H1 (cell line): ENCODE measurements around the gene OSM. TPM values are rescaled to one million over a fixed set of nuclear protein-coding genes. Genes with fewer than 3 reads are reported as not detected.

Experiments
- CBX5 ChIP-seq: fragments of 300-800, 300-1000 bp; sonication (generic); IDR thresholded peaks from 2 replicates; pipeline ENCODE4 v1.7.1; 2016; ENCODE audit warnings: antibody characterized with exemption, low read length, low read depth
- PHF8 ChIP-seq: fragments of 200-600 bp; sonication (generic); conservative IDR thresholded peaks from 2 replicates; pipeline ENCODE4 v1.7.1; 2012; ENCODE audit warnings: low read depth, mild to moderate bottlenecking, inconsistent platforms, low read length, moderate library complexity
- POLR2A ChIP-seq, 2 experiments: IDR thresholded peaks; 1 replicate in 1 of 2; 2 replicates in 1 of 2; pipeline ENCODE4 v1.6.1; 2011; ENCODE audit warnings: low read depth in 2 of 2, low read length in 2 of 2, mild to moderate bottlenecking in 2 of 2; ENCODE audit errors: control extremely low read depth in 1 of 2
- POLR2AphosphoS5 ChIP-seq: IDR thresholded peaks from 2 replicates; pipeline ENCODE4 v1.6.1; 2011; ENCODE audit warnings: low read depth, low read length
- RXRA ChIP-seq: IDR thresholded peaks from 2 replicates; pipeline ENCODE4 v1.6.1; 2011; ENCODE audit warnings: low read depth, mild to moderate bottlenecking, low read length, moderate library complexity; ENCODE audit not compliant: insufficient read depth
- SIN3A ChIP-seq, 2 experiments: IDR thresholded peaks in 1 of 2; conservative IDR thresholded peaks in 1 of 2; 2 replicates each; pipeline ENCODE4 v1.6.1; 2011 to 2012; ENCODE audit warnings: low read length in 2 of 2, improper control_type of control experiment in 1 of 2, low read depth in 1 of 2, mild to moderate bottlenecking in 1 of 2
- polyA plus RNA-seq, 7 experiments: library from polyadenylated mRNA; depleted of rRNA in 3 of 7; stranded (reverse) in 5 of 7; unstranded in 2 of 7; fragments of >200 nt in 5 of 7; fragments of 200-250 nt in 2 of 7; gene quantifications; 1 replicate in 5 of 7; 2 replicates in 1 of 7; 4 replicates in 1 of 7; pipeline versions ENCODE4 v1.2.1 to v1.2.3, GENCODE V29; 2011 to 2013; ENCODE audit warnings: missing spikeins in 2 of 7, mixed read lengths in 2 of 7
- total RNA-seq: library from RNA; stranded (reverse); fragmentation: NEBNext Ultra II Directional; extraction: Animal tissue kit (Norgen Biotek cat#: 25700); gene quantifications from 2 replicates; pipeline ENCODE4 v1.2.1, GENCODE V29; 2021
- TF ChIP-seq, protein P1 (sequence below): fragments of 300-600 bp; sonication (generic); IDR thresholded peaks from 2 replicates; pipeline ENCODE4 v1.7.1; 2012; ENCODE audit warnings: low read length, moderate library complexity, mild to moderate bottlenecking, inconsistent platforms; ENCODE audit not compliant: insufficient replicate concordance
- TF ChIP-seq, protein P2 (sequence below): IDR thresholded peaks from 2 replicates; pipeline ENCODE4 v1.6.1; 2012; ENCODE audit warnings: inconsistent platforms

The OSM gene
- total and polyA plus RNA-seq, 2 of the 8 experiments (the other 6 are each of a cell fraction or from before 2014, with no cell fraction given), result not detected

DNA sequence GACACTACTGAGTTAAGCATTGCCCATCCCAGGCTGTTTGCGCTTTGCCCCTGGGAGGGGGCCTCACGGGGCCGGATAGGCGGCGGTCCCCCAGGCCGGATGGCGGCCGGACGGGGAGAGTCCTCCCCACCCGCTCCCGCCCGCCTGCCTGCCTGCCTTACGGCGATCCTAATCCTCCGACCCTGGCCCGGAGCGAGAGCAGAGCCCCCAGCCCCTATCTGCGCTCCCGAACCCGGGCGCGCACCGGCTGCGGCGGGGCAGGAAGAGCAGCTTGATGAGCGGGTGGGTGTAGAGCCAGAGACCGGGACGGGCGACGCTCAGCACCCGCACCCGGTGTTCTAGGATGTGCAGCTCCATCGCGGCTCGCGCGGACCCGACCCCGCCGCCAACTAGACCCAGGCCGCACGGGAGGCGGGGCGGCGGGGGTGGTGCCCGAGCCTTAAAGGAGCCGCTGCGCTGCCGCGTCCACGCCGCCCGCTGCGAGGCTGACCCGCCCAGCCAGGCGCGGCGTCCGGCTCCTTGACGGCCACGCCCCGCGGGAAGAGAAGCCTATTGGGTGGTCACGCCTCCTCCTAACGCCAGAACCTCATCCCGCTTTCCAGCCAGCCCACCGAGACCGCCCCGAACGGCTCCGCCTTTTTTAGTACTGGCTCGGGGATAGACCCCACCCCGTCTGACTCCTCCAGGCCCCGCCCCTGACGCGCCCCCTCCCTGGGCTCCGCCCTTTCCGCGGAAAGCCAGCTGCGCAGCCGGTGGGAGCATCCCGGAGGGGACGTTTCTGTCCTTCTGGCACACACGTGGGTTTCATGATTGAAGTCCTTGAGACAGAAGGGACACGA, 22.7 kb upstream of the OSM start, which contains the start of gene CASTOR1 (continued):
- TF ChIP-seq POLR2A (IDR thresholded peaks at IDR 0.05; ENCODE audit: control extremely low read depth in 1 of 2, low read depth in 2 of 2, low read length in 2 of 2) (peak in 1 of 2 experiments; percentile 45; a peak in 1 of 3 replicates), PHF8 (peak; percentile 49), SIN3A (conservative IDR thresholded peaks at IDR 0.05 in 1 of 2, IDR thresholded peaks at IDR 0.05 in 1 of 2; ENCODE audit: low read depth in 1 of 2, low read length in 2 of 2) (peak; percentile 12 to 68; a peak in 1 of 4 replicates), POLR2AphosphoS5 (peak; percentile 37; the same call in 1 of the 2 replicates), RXRA (no peak), CBX5 (no peak)
- TF ChIP-seq, protein P1, sequence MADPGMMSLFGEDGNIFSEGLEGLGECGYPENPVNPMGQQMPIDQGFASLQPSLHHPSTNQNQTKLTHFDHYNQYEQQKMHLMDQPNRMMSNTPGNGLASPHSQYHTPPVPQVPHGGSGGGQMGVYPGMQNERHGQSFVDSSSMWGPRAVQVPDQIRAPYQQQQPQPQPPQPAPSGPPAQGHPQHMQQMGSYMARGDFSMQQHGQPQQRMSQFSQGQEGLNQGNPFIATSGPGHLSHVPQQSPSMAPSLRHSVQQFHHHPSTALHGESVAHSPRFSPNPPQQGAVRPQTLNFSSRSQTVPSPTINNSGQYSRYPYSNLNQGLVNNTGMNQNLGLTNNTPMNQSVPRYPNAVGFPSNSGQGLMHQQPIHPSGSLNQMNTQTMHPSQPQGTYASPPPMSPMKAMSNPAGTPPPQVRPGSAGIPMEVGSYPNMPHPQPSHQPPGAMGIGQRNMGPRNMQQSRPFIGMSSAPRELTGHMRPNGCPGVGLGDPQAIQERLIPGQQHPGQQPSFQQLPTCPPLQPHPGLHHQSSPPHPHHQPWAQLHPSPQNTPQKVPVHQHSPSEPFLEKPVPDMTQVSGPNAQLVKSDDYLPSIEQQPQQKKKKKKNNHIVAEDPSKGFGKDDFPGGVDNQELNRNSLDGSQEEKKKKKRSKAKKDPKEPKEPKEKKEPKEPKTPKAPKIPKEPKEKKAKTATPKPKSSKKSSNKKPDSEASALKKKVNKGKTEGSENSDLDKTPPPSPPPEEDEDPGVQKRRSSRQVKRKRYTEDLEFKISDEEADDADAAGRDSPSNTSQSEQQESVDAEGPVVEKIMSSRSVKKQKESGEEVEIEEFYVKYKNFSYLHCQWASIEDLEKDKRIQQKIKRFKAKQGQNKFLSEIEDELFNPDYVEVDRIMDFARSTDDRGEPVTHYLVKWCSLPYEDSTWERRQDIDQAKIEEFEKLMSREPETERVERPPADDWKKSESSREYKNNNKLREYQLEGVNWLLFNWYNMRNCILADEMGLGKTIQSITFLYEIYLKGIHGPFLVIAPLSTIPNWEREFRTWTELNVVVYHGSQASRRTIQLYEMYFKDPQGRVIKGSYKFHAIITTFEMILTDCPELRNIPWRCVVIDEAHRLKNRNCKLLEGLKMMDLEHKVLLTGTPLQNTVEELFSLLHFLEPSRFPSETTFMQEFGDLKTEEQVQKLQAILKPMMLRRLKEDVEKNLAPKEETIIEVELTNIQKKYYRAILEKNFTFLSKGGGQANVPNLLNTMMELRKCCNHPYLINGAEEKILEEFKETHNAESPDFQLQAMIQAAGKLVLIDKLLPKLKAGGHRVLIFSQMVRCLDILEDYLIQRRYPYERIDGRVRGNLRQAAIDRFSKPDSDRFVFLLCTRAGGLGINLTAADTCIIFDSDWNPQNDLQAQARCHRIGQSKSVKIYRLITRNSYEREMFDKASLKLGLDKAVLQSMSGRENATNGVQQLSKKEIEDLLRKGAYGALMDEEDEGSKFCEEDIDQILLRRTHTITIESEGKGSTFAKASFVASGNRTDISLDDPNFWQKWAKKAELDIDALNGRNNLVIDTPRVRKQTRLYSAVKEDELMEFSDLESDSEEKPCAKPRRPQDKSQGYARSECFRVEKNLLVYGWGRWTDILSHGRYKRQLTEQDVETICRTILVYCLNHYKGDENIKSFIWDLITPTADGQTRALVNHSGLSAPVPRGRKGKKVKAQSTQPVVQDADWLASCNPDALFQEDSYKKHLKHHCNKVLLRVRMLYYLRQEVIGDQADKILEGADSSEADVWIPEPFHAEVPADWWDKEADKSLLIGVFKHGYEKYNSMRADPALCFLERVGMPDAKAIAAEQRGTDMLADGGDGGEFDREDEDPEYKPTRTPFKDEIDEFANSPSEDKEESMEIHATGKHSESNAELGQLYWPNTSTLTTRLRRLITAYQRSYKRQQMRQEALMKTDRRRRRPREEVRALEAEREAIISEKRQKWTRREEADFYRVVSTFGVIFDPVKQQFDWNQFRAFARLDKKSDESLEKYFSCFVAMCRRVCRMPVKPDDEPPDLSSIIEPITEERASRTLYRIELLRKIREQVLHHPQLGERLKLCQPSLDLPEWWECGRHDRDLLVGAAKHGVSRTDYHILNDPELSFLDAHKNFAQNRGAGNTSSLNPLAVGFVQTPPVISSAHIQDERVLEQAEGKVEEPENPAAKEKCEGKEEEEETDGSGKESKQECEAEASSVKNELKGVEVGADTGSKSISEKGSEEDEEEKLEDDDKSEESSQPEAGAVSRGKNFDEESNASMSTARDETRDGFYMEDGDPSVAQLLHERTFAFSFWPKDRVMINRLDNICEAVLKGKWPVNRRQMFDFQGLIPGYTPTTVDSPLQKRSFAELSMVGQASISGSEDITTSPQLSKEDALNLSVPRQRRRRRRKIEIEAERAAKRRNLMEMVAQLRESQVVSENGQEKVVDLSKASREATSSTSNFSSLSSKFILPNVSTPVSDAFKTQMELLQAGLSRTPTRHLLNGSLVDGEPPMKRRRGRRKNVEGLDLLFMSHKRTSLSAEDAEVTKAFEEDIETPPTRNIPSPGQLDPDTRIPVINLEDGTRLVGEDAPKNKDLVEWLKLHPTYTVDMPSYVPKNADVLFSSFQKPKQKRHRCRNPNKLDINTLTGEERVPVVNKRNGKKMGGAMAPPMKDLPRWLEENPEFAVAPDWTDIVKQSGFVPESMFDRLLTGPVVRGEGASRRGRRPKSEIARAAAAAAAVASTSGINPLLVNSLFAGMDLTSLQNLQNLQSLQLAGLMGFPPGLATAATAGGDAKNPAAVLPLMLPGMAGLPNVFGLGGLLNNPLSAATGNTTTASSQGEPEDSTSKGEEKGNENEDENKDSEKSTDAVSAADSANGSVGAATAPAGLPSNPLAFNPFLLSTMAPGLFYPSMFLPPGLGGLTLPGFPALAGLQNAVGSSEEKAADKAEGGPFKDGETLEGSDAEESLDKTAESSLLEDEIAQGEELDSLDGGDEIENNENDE, result no peak
- TF ChIP-seq, protein P2, sequence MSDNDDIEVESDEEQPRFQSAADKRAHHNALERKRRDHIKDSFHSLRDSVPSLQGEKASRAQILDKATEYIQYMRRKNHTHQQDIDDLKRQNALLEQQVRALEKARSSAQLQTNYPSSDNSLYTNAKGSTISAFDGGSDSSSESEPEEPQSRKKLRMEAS, result no peak
